Spinal cord (tissue), 10 donors: ENCODE results near the gene ADAMTSL3. TPM values are rescaled to one million over a fixed set of nuclear protein-coding genes. Genes with fewer than 3 reads are reported as not detected.
A peak's percentile ranks its signal among the peaks of the same experiment; 100 is the strongest.

ENCODE experiments used
- DNase-seq, 6 donors: peaks; one replicate each; pipeline versions ENCODE4 v3.0.0 to v3.0.0-alpha.2; 2013 to 2015; ENCODE audit warnings: low spot score in 6 of 6, low read depth in 4 of 6
- H3K27ac ChIP-seq: one replicate; pipeline ENCODE4 v1.5.1; 2013; ENCODE audit warnings: low read depth, low read length, control low read depth
- H3K27me3 ChIP-seq: one replicate; pipeline ENCODE4 v1.6.1; 2013; ENCODE audit warnings: low read length; ENCODE audit not compliant: control insufficient read depth, insufficient read depth
- H3K36me3 ChIP-seq: one replicate; pipeline ENCODE4 v1.6.1; 2013; ENCODE audit warnings: low read length; ENCODE audit not compliant: control insufficient read depth, insufficient read depth
- H3K4me1 ChIP-seq: one replicate; pipeline ENCODE4 v1.6.1; 2013; ENCODE audit warnings: low read length; ENCODE audit not compliant: control insufficient read depth, insufficient read depth
- H3K4me3 ChIP-seq: one replicate; pipeline ENCODE4 v1.5.1; 2013; ENCODE audit warnings: low read depth, low read length, control low read depth
- H3K9me3 ChIP-seq: one replicate; pipeline ENCODE4 v1.6.1; 2013; ENCODE audit warnings: low read length; ENCODE audit not compliant: control insufficient read depth, insufficient read depth
- WGBS: methylation state at CpG from one replicate; pipeline ENCODE4 v1.1.5; 2013; ENCODE audit warnings: missing lambda C conversion rate; ENCODE audit not compliant: insufficient coverage; 5-methylcytosine and 5-hydroxymethylcytosine counted together
- polyA plus RNA-seq, 2 donors: library from polyadenylated mRNA; unstranded; fragments of 120-200 nt; gene quantifications; one replicate each; pipeline ENCODE4 v1.2.1, GENCODE V29; 2013; ENCODE audit not compliant: insufficient read length in 2 of 2
- total RNA-seq, 2 donors: library from RNA; depleted of rRNA in 1 of 2; stranded (reverse); fragments of 120-200 nt in 1 of 2; fragments of >200 nt in 1 of 2; gene quantifications; one replicate each; pipeline versions ENCODE4 v1.2.3 to v1.2.4, GENCODE V29; 2013 to 2014
- donor health status: healthy.

ADAMTSL3 gene
- total and polyA plus RNA-seq, 4 donors = 3.6 to 25.2 (median 12.0) TPM

GRCh38 chr15:84001655-84002054 is 347.7 kb downstream of the ADAMTSL3 start:
- H3K9me3 ChIP-seq = no peaks in the 10 kb centered on the region
- no peaks in the 10 kb centered on the region for H3K4me1 ChIP-seq
- H3K36me3 ChIP-seq = no peaks in the 10 kb centered on the region
- H3K4me3 ChIP-seq = no peak overlapping the region
- no peak overlapping the region for H3K27ac ChIP-seq
- no peak for DNase-seq
- no peaks in the 10 kb centered on the region for H3K27me3 ChIP-seq

- WGBS = 95% methylated on average over 2 of the region's 6 CpGs
These were observed 350.0 kb downstream of the ADAMTSL3 start for GRCh38 chr15:84003791-84004503.

GRCh38 chr15:84006421-84006820 is 352.5 kb downstream of the ADAMTSL3 start:
- H3K4me3 ChIP-seq = no peak overlapping the region
- H3K4me1 ChIP-seq = no peaks in the 10 kb centered on the region
- peaks cover 1% of the 10 kb centered on the region for H3K9me3 ChIP-seq
- WGBS = 65% methylated on average over 2 of the region's 4 CpGs
- H3K27me3 ChIP-seq = no peaks in the 10 kb centered on the region
- DNase-seq = peak in 1 of 6 donors; percentile 30
- no peaks in the 10 kb centered on the region for H3K36me3 ChIP-seq
- H3K27ac ChIP-seq = no peak overlapping the region

More at GRCh38 chr15:84003791-84004503, 350.0 kb downstream of the ADAMTSL3 start:
- Histone ChIP-seq H3K27me3 (no peaks in the 10 kb centered on the region), H3K27ac (no peak overlapping the region), H3K4me3 (no peak overlapping the region), H3K36me3 (no peaks in the 10 kb centered on the region), H3K4me1 (no peaks in the 10 kb centered on the region), H3K9me3 (no peaks in the 10 kb centered on the region)
- DNase-seq = no peak

- Histone ChIP-seq H3K4me3 (no peak overlapping the region), H3K4me1 (no peaks in the 10 kb centered on the region), H3K27ac (peak overlapping the region; percentile 26), H3K36me3 (no peaks in the 10 kb centered on the region), H3K27me3 (no peaks in the 10 kb centered on the region), H3K9me3 (peaks cover 1% of the 10 kb centered on the region)
- WGBS = 86% methylated on average over 5 of the region's 7 CpGs
- no peak for DNase-seq
These were observed 355.7 kb downstream of the ADAMTSL3 start for GRCh38 chr15:84009616-84010015.

DNA sequence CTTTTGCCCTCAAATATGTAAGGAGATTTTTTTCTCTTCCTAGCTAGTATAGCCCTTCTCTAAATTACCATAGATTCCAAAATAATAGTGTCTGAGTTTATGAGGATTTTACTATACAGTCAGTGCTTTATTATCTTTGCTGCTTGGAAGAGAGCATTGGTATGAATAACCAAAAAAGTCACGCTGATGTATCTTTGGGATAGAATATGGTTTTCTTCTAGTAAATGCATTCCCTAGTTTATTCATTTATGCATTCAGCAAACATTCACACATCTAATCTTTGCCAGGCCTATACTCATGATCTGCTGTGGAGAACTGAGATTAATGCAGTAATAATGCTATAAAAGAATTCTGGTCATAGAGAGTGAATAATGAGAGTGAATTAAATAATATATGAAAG is 356.3 kb downstream of the ADAMTSL3 start:
- Histone ChIP-seq H3K36me3 (no peaks in the 10 kb centered on the region), H3K27me3 (no peaks in the 10 kb centered on the region), H3K27ac (no peak overlapping the region), H3K4me3 (no peak overlapping the region), H3K4me1 (no peaks in the 10 kb centered on the region), H3K9me3 (peaks cover 1% of the 10 kb centered on the region)
- peak in 1 of 6 donors; percentile 33 for DNase-seq
- no CpG with 5 or more reads among the region's 1 CpG for WGBS

DNA sequence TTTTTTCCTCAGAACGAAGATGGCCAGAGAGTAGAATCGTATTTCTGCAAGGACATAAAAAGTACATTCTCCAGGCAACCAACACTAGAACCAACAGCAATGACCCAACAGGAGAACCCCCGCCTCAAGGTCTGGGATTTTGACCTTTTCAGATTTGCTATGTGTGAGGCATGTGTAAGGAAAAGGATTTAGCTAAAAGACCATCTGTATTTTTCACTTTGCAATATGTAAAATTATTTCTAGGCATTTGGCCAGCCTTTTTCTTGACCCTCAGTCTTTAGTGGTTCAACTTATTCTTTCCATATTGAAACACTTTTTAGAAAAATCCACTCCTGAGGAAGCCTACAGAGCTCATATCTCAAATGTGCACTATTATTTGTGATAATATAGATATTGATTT is 362.4 kb downstream of the ADAMTSL3 start:
- Histone ChIP-seq H3K9me3 (no peaks in the 10 kb centered on the region), H3K36me3 (no peaks in the 10 kb centered on the region), H3K4me1 (no peaks in the 10 kb centered on the region), H3K27me3 (no peaks in the 10 kb centered on the region), H3K27ac (no peak overlapping the region), H3K4me3 (no peak overlapping the region)
- no CpG with 5 or more reads among the region's 3 CpGs for WGBS
- DNase-seq = no peak

DNA sequence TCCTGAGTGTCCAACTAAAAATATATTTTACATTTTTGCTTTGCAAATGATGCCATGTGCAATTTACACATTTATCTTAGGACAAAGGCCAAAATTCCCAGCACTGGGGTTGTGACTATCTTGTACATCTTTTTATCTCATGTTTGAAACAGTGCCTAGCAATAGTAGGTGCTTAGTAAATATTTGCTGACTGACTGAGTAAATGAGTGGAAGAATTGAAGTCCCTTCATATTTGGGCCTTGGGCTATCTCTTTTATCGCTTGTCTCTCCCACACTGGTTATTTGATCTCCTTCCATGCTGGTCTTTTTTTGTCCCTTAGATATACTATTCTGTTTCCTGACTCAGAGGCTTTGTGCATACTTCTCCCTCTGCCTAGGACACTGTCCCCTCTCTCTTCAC is 368.6 kb downstream of the ADAMTSL3 start:
- Histone ChIP-seq H3K27ac (no peak overlapping the region), H3K4me1 (no peaks in the 10 kb centered on the region), H3K4me3 (no peak overlapping the region), H3K27me3 (peaks cover 2% of the 10 kb centered on the region), H3K36me3 (no peaks in the 10 kb centered on the region), H3K9me3 (no peaks in the 10 kb centered on the region)
- WGBS = 100% methylated on average over 1 of the region's 1 CpG
- no peak for DNase-seq

- WGBS = 92% methylated on average over 2 of the region's 11 CpGs
- Histone ChIP-seq H3K4me3 (no peak overlapping the region), H3K36me3 (no peaks in the 10 kb centered on the region), H3K27ac (no peak overlapping the region), H3K4me1 (no peaks in the 10 kb centered on the region), H3K27me3 (peaks cover 2% of the 10 kb centered on the region), H3K9me3 (no peaks in the 10 kb centered on the region)
- DNase-seq = peak in 1 of 6 donors; percentile 5
These were observed 369.7 kb downstream of the ADAMTSL3 start for GRCh38 chr15:84023636-84024035.

GRCh38 chr15:84033793-84034553 is 380.1 kb downstream of the ADAMTSL3 start:
- H3K9me3 ChIP-seq = no peaks in the 10 kb centered on the region
- H3K4me3 ChIP-seq = no peak overlapping the region
- no peak for DNase-seq
- H3K27me3 ChIP-seq = no peaks in the 10 kb centered on the region
- H3K27ac ChIP-seq = no peak overlapping the region
- 95% methylated on average over 1 of the region's 3 CpGs for WGBS
- no peaks in the 10 kb centered on the region for H3K4me1 ChIP-seq
- no peaks in the 10 kb centered on the region for H3K36me3 ChIP-seq
